ENCODE results near the gene METTL21C. TPM values are rescaled to one million over a fixed set of nuclear protein-coding genes. Genes with fewer than 3 reads are reported as not detected.

The METTL21C gene
- total and polyA plus RNA-seq, 4 donors: not detected

DNA sequence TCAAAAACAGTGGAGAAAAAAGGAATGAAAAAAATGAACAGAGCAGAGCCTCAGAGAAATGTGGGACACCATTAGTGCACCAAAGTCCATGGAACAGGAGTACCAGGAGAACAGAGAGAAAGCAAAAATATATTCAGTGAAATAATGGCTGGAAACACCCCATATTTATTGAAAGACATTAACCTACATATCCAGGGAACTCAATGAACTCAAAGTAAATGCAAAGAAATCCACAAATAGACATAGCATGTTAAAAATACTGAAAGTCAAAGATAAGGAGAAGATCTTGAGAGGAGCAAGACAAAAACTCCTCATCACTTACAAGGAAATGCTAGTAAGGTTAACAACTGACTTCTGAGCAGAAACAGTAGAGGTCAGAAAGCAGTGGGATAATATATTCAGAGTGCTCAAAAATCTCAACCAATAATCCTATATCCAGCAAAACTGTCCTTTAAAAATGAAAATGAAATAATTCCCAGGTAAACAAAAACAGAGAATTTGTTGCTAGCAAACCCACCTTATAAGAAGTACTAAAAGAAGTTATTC is 35.6 kb downstream of the METTL21C start:
- DNase-seq (no peak), ATAC-seq (ENCODE audit: low FRiP score) (no peak)
- peaks cover 2% of the 10 kb centered on the region for H3K9me3 ChIP-seq (ENCODE audit: control insufficient read depth, low read length)
- H3K4me3 ChIP-seq (ENCODE audit: low read length in 2 of 2): no peak overlapping the region
- H3K27ac ChIP-seq (ENCODE audit: low read depth in 1 of 2, low read length in 2 of 2): no peak overlapping the region
- no peaks in the 10 kb centered on the region for H3K4me1 ChIP-seq (ENCODE audit: control insufficient read depth in 1 of 2, insufficient read depth in 2 of 2, low read length in 2 of 2)
- H3K27me3 ChIP-seq (ENCODE audit: control insufficient read depth in 1 of 2, insufficient read depth in 2 of 2, low read length in 1 of 2): no peaks in the 10 kb centered on the region
- intact Hi-C loops (cut with DNase I): no loop called here
- H3K36me3 ChIP-seq (ENCODE audit: control insufficient read depth in 1 of 2, insufficient read depth in 2 of 2, low read length in 1 of 2): peaks cover 0 to 8% of the 10 kb centered on the region in 2 donors

DNA sequence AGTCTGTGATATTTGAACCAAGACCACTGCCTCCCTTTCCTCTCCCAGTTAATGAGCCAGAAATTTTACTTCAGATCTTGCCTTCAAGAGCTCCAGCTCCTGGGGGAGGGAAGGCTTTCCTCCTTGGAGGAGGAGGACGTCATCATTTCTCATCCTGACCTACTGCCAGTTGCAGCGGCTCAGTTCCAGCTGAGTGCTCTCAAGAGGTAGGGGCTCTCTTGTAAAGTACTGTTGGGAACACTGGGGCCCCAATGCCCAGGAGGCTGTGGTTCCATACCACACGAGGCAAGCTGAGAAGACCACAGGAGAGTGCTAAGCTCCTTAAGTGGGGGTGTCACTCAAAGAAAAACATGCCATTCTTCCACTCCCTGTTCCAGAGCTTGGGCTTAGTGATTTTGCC is 36.2 kb downstream of the METTL21C start:
- H3K36me3 ChIP-seq (ENCODE audit: control insufficient read depth in 1 of 2, insufficient read depth in 2 of 2, low read length in 1 of 2): peaks cover 0 to 8% of the 10 kb centered on the region in 2 donors
- H3K9me3 ChIP-seq (ENCODE audit: control insufficient read depth, low read length): peaks cover 2% of the 10 kb centered on the region
- H3K4me1 ChIP-seq (ENCODE audit: control insufficient read depth in 1 of 2, insufficient read depth in 2 of 2, low read length in 2 of 2): no peaks in the 10 kb centered on the region
- no peak overlapping the region for H3K27ac ChIP-seq (ENCODE audit: low read depth in 1 of 2, low read length in 2 of 2)
- no peak overlapping the region for H3K4me3 ChIP-seq (ENCODE audit: low read length in 2 of 2)
- intact Hi-C loops (cut with DNase I): no loop called here
- WGBS, 2 donors: 87 to 90% methylated on average over 3 of the region's 3 CpGs
- no peak for DNase-seq
- no peaks in the 10 kb centered on the region for H3K27me3 ChIP-seq (ENCODE audit: control insufficient read depth in 1 of 2, insufficient read depth in 2 of 2, low read length in 1 of 2)
- no peak for ATAC-seq (ENCODE audit: low FRiP score)

DNA sequence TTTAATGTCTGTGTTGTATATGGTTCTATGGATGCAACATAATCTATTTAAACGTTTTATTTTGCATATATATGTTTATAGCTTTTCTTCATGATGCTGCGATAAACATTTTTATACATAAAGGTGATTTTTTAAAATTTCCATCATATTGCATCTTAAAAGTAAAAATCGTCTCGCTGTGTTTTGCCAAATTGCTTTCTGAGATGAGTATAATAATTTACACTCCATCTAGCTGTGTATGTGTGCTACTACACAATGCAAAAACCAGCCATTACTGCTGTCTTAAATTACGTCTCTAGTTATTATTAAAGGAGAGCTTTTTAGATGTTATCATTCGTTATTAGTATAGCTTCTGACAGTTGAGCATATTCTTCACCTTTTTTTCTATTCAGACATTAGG is 37.2 kb downstream of the METTL21C start:
- H3K36me3 ChIP-seq (ENCODE audit: control insufficient read depth in 1 of 2, insufficient read depth in 2 of 2, low read length in 1 of 2): peaks cover 0 to 9% of the 10 kb centered on the region in 2 donors

DNA sequence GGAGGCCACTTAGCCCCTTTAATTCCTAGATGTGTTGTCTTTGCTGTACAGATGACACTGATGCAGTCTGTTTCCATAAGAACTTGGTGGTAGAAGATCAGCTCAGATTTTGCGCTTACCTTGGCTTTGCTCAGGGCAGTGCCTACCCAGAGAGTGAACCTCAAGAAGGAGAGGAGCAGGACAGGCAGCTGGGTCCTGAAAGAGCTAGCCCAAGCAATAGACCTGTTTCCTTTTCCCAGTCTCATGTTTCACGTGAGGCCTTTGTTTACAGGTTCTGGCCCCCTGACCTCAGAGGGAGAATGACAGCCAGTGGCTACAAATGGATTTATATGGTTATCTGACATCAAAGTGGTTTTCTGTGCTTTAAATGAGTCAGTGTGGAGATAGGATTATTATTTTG is 40.1 kb downstream of the METTL21C start:
- 45 to 64% methylated on average over 2 of the region's 2 CpGs for WGBS, 2 donors
- Histone ChIP-seq H3K9me3 (ENCODE audit: control insufficient read depth, low read length) (peaks cover 2% of the 10 kb centered on the region), H3K27me3 (ENCODE audit: control insufficient read depth in 1 of 2, insufficient read depth in 2 of 2, low read length in 1 of 2) (no peaks in the 10 kb centered on the region), H3K4me1 (ENCODE audit: control insufficient read depth in 1 of 2, insufficient read depth in 2 of 2, low read length in 2 of 2) (no peaks in the 10 kb centered on the region), H3K4me3 (ENCODE audit: low read length in 2 of 2) (no peak overlapping the region), H3K27ac (ENCODE audit: low read depth in 1 of 2, low read length in 2 of 2) (no peak overlapping the region), H3K36me3 (ENCODE audit: control insufficient read depth in 1 of 2, insufficient read depth in 2 of 2, low read length in 1 of 2) (peaks cover 0 to 9% of the 10 kb centered on the region in 2 donors)
- ATAC-seq (ENCODE audit: low FRiP score) (no peak), DNase-seq (no peak)
- intact Hi-C loops (cut with DNase I): loop anchor here in 1 of 2 donors (5.0 kb wide), 1 partner anchor 57 kb away; the partner anchor contains the start of gene TPP2

More for the DNA sequence above, 37.2 kb downstream of the METTL21C start:
- ATAC-seq (ENCODE audit: low FRiP score): no peak
- Histone ChIP-seq H3K27me3 (ENCODE audit: control insufficient read depth in 1 of 2, insufficient read depth in 2 of 2, low read length in 1 of 2) (no peaks in the 10 kb centered on the region), H3K9me3 (ENCODE audit: control insufficient read depth, low read length) (peaks cover 2% of the 10 kb centered on the region), H3K27ac (ENCODE audit: low read depth in 1 of 2, low read length in 2 of 2) (no peak overlapping the region), H3K4me3 (ENCODE audit: low read length in 2 of 2) (no peak overlapping the region), H3K4me1 (ENCODE audit: control insufficient read depth in 1 of 2, insufficient read depth in 2 of 2, low read length in 2 of 2) (no peaks in the 10 kb centered on the region)
- intact Hi-C loops (cut with DNase I): no loop called here
- 71 to 83% methylated on average over 6 of the region's 6 CpGs for WGBS, 2 donors
- no peak for DNase-seq

DNA sequence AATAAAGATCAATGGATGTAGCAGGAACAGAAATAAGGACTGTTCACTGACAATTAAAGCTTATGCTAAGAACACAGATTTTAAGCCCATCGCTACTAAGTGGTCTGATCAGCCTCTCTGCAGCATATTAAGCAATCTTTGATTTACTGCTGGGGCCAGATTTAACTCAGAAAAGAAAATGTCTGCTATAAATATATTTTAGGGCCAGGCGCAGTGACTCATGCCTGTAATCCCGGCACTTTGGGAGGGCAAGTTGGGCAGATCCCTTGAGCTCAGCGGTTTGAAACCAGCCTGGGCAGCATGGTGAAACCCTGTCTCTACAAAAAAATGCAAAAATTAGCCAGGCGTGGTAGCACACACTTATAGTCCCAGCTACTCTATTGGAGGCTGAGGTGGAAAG is 43.0 kb downstream of the METTL21C start:
- Histone ChIP-seq H3K9me3 (ENCODE audit: control insufficient read depth, low read length) (no peaks in the 10 kb centered on the region), H3K27me3 (ENCODE audit: control insufficient read depth in 1 of 2, insufficient read depth in 2 of 2, low read length in 1 of 2) (no peaks in the 10 kb centered on the region), H3K36me3 (ENCODE audit: control insufficient read depth in 1 of 2, insufficient read depth in 2 of 2, low read length in 1 of 2) (peaks cover 0 to 7% of the 10 kb centered on the region in 2 donors), H3K4me3 (ENCODE audit: low read length in 2 of 2) (no peak overlapping the region), H3K27ac (ENCODE audit: low read depth in 1 of 2, low read length in 2 of 2) (no peak overlapping the region), H3K4me1 (ENCODE audit: control insufficient read depth in 1 of 2, insufficient read depth in 2 of 2, low read length in 2 of 2) (no peaks in the 10 kb centered on the region)
- WGBS, 2 donors: 52 to 56% methylated on average over 5 of the region's 5 CpGs
- intact Hi-C loops (cut with DNase I): loop anchor here in 1 of 2 donors (5.0 kb wide), 1 partner anchor 55 kb away; the partner anchor contains the start of gene TPP2
- ATAC-seq (ENCODE audit: low FRiP score) (peak; percentile 70), DNase-seq (peak in 1 of 2 donors; percentile 77)

DNA sequence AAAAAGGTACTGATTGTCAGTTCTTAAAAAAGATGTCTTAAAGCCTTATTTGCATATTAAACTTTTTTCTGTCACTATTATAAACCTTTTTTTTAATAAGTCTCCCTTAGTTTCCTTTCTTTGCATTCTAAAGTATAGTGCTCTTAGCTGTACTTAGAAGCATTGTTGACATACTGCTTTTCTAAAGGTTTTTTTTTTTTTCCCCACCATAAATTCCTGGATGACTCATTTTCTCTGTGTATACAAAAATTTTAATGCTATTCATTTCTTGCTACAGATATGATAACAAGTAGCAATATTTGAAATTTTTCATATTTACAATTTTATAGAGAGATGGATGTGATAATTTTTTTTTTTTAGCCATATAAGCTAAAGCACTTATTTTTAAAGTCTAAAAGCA is 43.5 kb downstream of the METTL21C start:
- no peak for ATAC-seq (ENCODE audit: low FRiP score)
- intact Hi-C loops (cut with DNase I): loop anchor here in 1 of 2 donors (5.0 kb wide), 1 partner anchor 54 kb away; the partner anchor contains the start of gene TPP2
- Histone ChIP-seq H3K4me3 (ENCODE audit: low read length in 2 of 2) (no peak overlapping the region), H3K36me3 (ENCODE audit: control insufficient read depth in 1 of 2, insufficient read depth in 2 of 2, low read length in 1 of 2) (peaks cover 0 to 6% of the 10 kb centered on the region in 2 donors), H3K4me1 (ENCODE audit: control insufficient read depth in 1 of 2, insufficient read depth in 2 of 2, low read length in 2 of 2) (no peaks in the 10 kb centered on the region), H3K27ac (ENCODE audit: low read depth in 1 of 2, low read length in 2 of 2) (no peak overlapping the region), H3K9me3 (ENCODE audit: control insufficient read depth, low read length) (no peaks in the 10 kb centered on the region), H3K27me3 (ENCODE audit: control insufficient read depth in 1 of 2, insufficient read depth in 2 of 2, low read length in 1 of 2) (no peaks in the 10 kb centered on the region)
- DNase-seq: no peak

DNA sequence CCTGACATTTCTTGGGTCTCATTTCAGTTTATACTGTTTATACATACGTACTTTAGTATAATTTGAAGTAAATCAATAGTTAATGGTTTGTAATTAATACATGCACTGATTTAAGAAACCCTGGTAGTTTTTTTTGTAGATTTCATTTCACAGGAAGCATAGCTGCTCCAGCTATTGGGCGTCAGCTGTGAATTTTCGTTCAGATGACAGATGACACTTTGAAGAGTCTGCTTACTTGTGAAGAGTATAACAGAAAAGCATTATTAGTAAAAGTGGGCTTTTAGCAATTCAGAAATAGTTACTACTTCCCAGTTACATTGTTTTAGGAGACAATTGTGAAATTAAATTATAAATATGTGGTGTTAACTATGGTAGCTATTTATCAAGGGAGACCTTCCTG is 44.4 kb downstream of the METTL21C start:
- no peak for DNase-seq
- Histone ChIP-seq H3K27ac (ENCODE audit: low read depth in 1 of 2, low read length in 2 of 2) (no peak overlapping the region), H3K36me3 (ENCODE audit: control insufficient read depth in 1 of 2, insufficient read depth in 2 of 2, low read length in 1 of 2) (peaks cover 0 to 4% of the 10 kb centered on the region in 2 donors), H3K4me3 (ENCODE audit: low read length in 2 of 2) (no peak overlapping the region), H3K4me1 (ENCODE audit: control insufficient read depth in 1 of 2, insufficient read depth in 2 of 2, low read length in 2 of 2) (no peaks in the 10 kb centered on the region), H3K9me3 (ENCODE audit: control insufficient read depth, low read length) (no peaks in the 10 kb centered on the region), H3K27me3 (ENCODE audit: control insufficient read depth in 1 of 2, insufficient read depth in 2 of 2, low read length in 1 of 2) (no peaks in the 10 kb centered on the region)
- no peak for ATAC-seq (ENCODE audit: low FRiP score)
- WGBS, 2 donors: 92 to 95% methylated on average over 3 of the region's 3 CpGs
- intact Hi-C loops (cut with DNase I): loop anchor here in 1 of 2 donors (5.0 kb wide), 1 partner anchor 53 kb away; the partner anchor contains the start of gene TPP2

DNA sequence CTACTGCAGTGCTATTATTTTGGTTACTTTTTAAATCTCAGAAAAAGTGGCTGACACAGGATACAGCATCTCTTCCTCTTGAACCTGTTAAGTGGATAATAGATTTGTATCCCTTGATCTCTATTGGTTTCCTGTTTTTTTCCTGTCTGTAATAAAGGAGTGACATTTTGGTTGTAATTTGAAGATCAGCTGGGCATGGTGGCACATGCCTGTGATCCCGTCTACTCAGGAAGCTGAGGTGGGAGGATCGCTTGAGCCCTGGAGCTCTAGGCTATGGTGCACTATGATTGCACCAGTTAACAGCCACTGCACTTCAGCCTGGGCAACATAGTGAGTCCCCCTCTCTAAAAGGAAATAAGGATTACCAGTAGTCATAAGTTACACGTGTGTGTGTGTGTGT is 46.8 kb downstream of the METTL21C start:
- no peaks in the 10 kb centered on the region for H3K4me1 ChIP-seq (ENCODE audit: control insufficient read depth in 1 of 2, insufficient read depth in 2 of 2, low read length in 2 of 2)
- no peaks in the 10 kb centered on the region for H3K36me3 ChIP-seq (ENCODE audit: control insufficient read depth in 1 of 2, insufficient read depth in 2 of 2, low read length in 1 of 2)
- ATAC-seq (ENCODE audit: low FRiP score) (no peak), DNase-seq (no peak)
- H3K9me3 ChIP-seq (ENCODE audit: control insufficient read depth, low read length): no peaks in the 10 kb centered on the region
- WGBS, 2 donors: 74 to 87% methylated on average over 3 of the region's 3 CpGs
- no peak overlapping the region for H3K27ac ChIP-seq (ENCODE audit: low read depth in 1 of 2, low read length in 2 of 2)
- no peak overlapping the region for H3K4me3 ChIP-seq (ENCODE audit: low read length in 2 of 2)
- H3K27me3 ChIP-seq (ENCODE audit: control insufficient read depth in 1 of 2, insufficient read depth in 2 of 2, low read length in 1 of 2): no peaks in the 10 kb centered on the region
- intact Hi-C loops (cut with DNase I): no loop called here

DNA sequence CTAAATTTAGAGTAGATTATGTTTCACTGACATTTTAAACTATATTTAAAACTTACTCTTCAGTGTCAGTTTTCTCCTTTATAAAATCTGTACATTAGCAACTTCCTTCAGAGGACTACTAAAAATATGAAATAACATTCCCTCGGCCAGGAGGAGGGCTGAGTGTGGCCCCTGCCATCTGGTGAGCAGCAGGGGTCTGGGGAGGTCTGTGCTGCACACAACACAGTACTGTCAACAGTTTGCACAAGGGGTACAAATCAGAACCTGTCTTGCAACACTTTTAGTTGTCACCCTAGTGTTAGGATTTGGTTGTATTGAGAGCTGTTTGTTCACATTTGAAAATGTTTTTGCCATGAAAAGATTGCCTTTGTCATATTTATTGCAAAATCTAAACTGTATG is 49.1 kb downstream of the METTL21C start:
- no peak overlapping the region for H3K27ac ChIP-seq (ENCODE audit: low read depth in 1 of 2, low read length in 2 of 2)
- ATAC-seq (ENCODE audit: low FRiP score): no peak
- 50 to 62% methylated on average over 1 of the region's 1 CpG for WGBS, 2 donors
- no peak overlapping the region for H3K4me3 ChIP-seq (ENCODE audit: low read length in 2 of 2)
- no peaks in the 10 kb centered on the region for H3K4me1 ChIP-seq (ENCODE audit: control insufficient read depth in 1 of 2, insufficient read depth in 2 of 2, low read length in 2 of 2)
- no peaks in the 10 kb centered on the region for H3K36me3 ChIP-seq (ENCODE audit: control insufficient read depth in 1 of 2, insufficient read depth in 2 of 2, low read length in 1 of 2)
- no peak for DNase-seq
- intact Hi-C loops (cut with DNase I): no loop called here
- H3K9me3 ChIP-seq (ENCODE audit: control insufficient read depth, low read length): no peaks in the 10 kb centered on the region
- no peaks in the 10 kb centered on the region for H3K27me3 ChIP-seq (ENCODE audit: control insufficient read depth in 1 of 2, insufficient read depth in 2 of 2, low read length in 1 of 2)
